Psoas muscle (tissue), 8 donors: ENCODE data around the gene SLAIN1. TPM values are rescaled to one million over a fixed set of nuclear protein-coding genes. Genes with fewer than 3 reads are reported as not detected.

ENCODE experiments used
- ATAC-seq, 4 donors: fragments of 200-7000 bp; cut with Tn5 transposase; one replicate each; pipeline ENCODE4 v1.9.1; 2020; ENCODE audit warnings: moderate library complexity in 3 of 4, mild to moderate bottlenecking in 2 of 4
- DNase-seq, 2 donors: peaks; one replicate each; pipeline ENCODE4 v3.0.0-alpha.2; 2020
- H3K27ac ChIP-seq: fragments of 200-600 bp; one replicate; pipeline ENCODE4 v1.8.0; 2022
- H3K27me3 ChIP-seq, 3 donors: fragments of 200-600 bp in 1 of 3; one replicate each; pipeline versions ENCODE4 v1.6.1 to v1.8.0; 2013 to 2022; ENCODE audit warnings: low read length in 2 of 3, mild to moderate bottlenecking in 2 of 3, moderate library complexity in 1 of 3; ENCODE audit not compliant: insufficient read depth in 3 of 3
- H3K36me3 ChIP-seq, 2 donors: fragments of 200-600 bp in 1 of 2; one replicate each; pipeline versions ENCODE4 v1.6.1 to v1.8.0; 2013 to 2022; ENCODE audit warnings: low read depth in 1 of 2, mild to moderate bottlenecking in 1 of 2, moderate library complexity in 1 of 2; ENCODE audit not compliant: insufficient read depth in 1 of 2
- H3K4me1 ChIP-seq: fragments of 200-600 bp; one replicate; pipeline ENCODE4 v1.8.0; 2022
- H3K4me3 ChIP-seq: fragments of 200-600 bp; one replicate; pipeline ENCODE4 v1.8.0; 2022; ENCODE audit warnings: mild to moderate bottlenecking
- H3K9me3 ChIP-seq: fragments of 200-600 bp; one replicate; pipeline ENCODE4 v1.8.0; 2022
- WGBS, 3 donors: extraction: QIAGEN DNeasy Blood & Tissue Kit; methylation state at CpG; one replicate each; pipeline versions ENCODE4 v1.1.6 to v1.1.7; 2013; 5-methylcytosine and 5-hydroxymethylcytosine counted together
- intact Hi-C, 2 donors: fragments of 100-400 bp; cut with DNase I; formaldehyde crosslinking; loops; one replicate each; pipeline versions ENCODE4 v1.11.0 to v1.14.2; 2022
- polyA plus RNA-seq, 3 donors: library from polyadenylated mRNA; stranded (reverse); fragments of 200-250 nt; gene quantifications; one replicate each; pipeline ENCODE4 v1.2.3, GENCODE V29; 2013
- total RNA-seq, 4 donors: library from RNA; stranded (reverse); fragmentation: NEBNext Ultra II Directional in 2 of 4; extraction: Animal tissue kit (Norgen Biotek cat#: 25700) in 2 of 4; gene quantifications; one replicate each; pipeline versions ENCODE4 v1.2.1 to v1.2.4, GENCODE V29; 2021 to 2023
- TF ChIP-seq, protein P1 (sequence below): fragments of 200-600 bp; IDR thresholded peaks from one replicate; pipeline ENCODE4 v1.8.0; 2022; ENCODE audit warnings: antibody characterized with exemption
- donor health status: healthy with polysubstance abuse.
- donor health status: DM: no; HTN: no; CAD: no; lungs with moderate emphysema.
- donor health status: Bipolar disorder and iron deficiency.
- donor health status: healthy.
- donor health status: DM: yes; HTN: yes; CAD: no.
- donor health status: DM: no; HTN: no; CAD: no.
- donor health status: DM: no; HTN: no; CAD: no.
- donor health status: DM: yes; HTN: yes; CAD: no.

Gene SLAIN1
- total and polyA plus RNA-seq, 7 donors: 0.69 to 6.6 (median 3.1) TPM

DNA sequence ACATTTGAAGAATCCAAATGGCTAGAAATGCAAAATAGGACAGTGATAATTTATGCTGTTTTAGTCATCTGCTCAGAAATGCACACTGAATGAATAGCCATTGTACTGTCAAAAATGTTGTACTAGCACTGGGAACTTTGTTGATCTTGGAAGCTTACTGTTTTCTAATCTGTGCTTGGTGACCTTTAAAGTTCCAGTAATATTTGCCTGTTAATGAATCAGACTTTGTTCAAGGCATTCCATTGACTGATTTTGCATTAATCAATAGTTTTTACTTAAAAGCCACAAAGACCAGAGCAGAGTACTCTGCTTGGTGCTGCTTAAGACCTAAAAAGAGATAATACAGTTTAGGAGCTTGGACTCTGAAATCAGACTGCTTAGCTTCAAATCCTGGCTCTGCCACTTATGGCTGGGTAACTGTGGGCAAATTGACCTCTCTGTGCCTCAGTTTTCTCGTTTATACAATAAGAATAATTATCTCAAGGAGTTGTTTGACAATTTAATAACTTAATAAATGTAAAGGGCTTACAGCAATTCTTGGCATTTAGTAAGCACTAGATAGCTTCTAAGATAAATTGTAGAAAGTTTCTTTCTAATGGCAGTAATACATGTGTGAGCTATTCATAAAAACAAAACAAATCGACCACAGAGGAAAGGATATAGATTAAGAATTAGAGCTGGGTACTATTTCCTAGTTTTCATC lies 4.6 kb upstream of the SLAIN1 start:
- Histone ChIP-seq H3K9me3 (no peaks in the 10 kb centered on the region), H3K4me3 (no peak overlapping the region), H3K4me1 (no peaks in the 10 kb centered on the region), H3K27me3 (no peaks in the 10 kb centered on the region), H3K36me3 (no peaks in the 10 kb centered on the region), H3K27ac (no peak overlapping the region)
- 52 to 81% (median 56%) methylated on average over 2 of the region's 2 CpGs for WGBS, 3 donors
- ATAC-seq (no peak), DNase-seq (no peak)
- intact Hi-C loops: loop anchor here in 1 of 2 donors (10.0 kb wide), 1 partner anchor 368 kb away; the partner anchor contains the start of gene MYCBP2
- TF ChIP-seq, protein P1, sequence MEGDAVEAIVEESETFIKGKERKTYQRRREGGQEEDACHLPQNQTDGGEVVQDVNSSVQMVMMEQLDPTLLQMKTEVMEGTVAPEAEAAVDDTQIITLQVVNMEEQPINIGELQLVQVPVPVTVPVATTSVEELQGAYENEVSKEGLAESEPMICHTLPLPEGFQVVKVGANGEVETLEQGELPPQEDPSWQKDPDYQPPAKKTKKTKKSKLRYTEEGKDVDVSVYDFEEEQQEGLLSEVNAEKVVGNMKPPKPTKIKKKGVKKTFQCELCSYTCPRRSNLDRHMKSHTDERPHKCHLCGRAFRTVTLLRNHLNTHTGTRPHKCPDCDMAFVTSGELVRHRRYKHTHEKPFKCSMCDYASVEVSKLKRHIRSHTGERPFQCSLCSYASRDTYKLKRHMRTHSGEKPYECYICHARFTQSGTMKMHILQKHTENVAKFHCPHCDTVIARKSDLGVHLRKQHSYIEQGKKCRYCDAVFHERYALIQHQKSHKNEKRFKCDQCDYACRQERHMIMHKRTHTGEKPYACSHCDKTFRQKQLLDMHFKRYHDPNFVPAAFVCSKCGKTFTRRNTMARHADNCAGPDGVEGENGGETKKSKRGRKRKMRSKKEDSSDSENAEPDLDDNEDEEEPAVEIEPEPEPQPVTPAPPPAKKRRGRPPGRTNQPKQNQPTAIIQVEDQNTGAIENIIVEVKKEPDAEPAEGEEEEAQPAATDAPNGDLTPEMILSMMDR: no peak

DNA sequence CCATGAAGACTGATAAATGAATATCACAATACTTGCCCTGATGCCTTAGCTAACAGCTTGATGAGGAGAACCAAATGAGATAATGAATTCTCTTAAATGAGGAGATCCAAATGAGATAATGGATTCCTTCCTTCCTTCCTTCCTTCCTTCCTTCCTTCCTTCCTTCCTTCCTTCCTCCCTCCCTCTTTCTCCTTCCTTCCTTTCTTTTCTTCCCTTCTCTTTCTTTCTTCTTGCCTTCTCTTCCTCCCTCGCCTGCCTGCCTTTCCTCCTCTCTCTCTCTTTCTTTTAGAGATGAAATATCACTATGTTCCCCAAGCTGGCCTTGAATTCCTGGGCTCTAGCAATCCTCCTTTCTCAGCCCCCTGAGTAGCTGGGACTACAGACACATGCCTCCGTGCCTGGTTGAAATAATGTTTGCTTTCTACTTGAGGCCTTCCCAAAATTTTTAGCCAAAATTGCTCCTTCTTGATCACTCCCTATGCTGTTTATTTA lies 4.0 kb upstream of the SLAIN1 start:
- 69 to 77% (median 76%) methylated on average over 2 of the region's 2 CpGs for WGBS, 3 donors
- Histone ChIP-seq H3K4me1 (no peaks in the 10 kb centered on the region), H3K4me3 (no peak overlapping the region), H3K9me3 (no peaks in the 10 kb centered on the region), H3K36me3 (no peaks in the 10 kb centered on the region), H3K27me3 (no peaks in the 10 kb centered on the region), H3K27ac (no peak overlapping the region)
- DNase-seq (no peak), ATAC-seq (no peak)
- TF ChIP-seq, protein P1: no peak
- intact Hi-C loops: loop anchor here in 1 of 2 donors (10.0 kb wide), 1 partner anchor 369 kb away; the partner anchor contains the start of gene MYCBP2

DNA sequence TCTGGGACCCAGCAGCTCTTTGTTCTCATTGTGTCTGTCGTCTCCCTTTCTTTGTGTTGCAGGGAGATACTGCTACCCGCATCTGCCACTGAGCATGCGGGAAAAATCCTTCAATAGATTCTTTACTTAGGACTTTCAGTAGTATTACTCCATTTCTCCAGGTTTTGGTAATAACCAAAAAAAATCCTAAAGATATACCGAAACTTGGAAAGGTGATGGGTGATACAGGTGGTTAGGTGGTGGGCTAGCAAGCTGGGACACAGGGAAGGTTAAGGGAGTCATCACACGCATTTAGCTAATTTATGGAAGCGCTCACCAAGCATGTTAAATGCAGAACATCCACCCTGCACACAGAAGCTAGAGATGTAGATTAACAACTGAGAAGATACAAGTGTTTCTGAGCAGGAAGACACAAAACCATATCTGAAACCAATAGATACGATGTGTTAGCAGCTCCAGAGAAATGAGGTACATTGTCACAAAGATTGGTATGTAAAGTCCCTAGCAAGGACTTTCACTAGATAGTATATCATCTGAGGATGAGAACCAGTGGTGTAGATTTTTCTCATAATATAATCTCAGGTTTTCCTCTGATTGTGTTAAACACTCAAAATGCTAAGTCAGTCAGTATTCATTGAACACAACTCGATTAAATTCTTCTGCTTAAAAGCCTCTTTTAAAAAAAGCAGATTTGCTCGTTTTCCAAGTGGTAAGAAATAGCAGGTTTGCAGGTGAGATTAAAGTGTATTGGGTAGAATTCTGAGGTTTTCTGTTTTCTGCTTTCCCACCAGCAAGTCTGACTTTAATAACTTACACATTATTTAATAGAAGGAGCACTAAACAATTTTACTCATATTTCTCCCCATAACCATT lies 1.2 kb upstream of the SLAIN1 start:
- no peak overlapping the region for H3K27ac ChIP-seq
- intact Hi-C loops: loop anchor here in 1 of 2 donors (10.0 kb wide), 1 partner anchor 371 kb away; the partner anchor contains the start of gene MYCBP2
- WGBS, 3 donors: 17 to 27% (median 17%) methylated on average over 9 of the region's 9 CpGs
- ATAC-seq (peak in 1 of 4 donors; percentile 16), DNase-seq (no peak)
- H3K9me3 ChIP-seq: no peaks in the 10 kb centered on the region
- H3K4me3 ChIP-seq: peak overlapping the region; percentile 82
- TF ChIP-seq, protein P1: no peak
- H3K27me3 ChIP-seq: no peaks in the 10 kb centered on the region
- no peaks in the 10 kb centered on the region for H3K36me3 ChIP-seq
- H3K4me1 ChIP-seq: peaks cover 6% of the 10 kb centered on the region

DNA sequence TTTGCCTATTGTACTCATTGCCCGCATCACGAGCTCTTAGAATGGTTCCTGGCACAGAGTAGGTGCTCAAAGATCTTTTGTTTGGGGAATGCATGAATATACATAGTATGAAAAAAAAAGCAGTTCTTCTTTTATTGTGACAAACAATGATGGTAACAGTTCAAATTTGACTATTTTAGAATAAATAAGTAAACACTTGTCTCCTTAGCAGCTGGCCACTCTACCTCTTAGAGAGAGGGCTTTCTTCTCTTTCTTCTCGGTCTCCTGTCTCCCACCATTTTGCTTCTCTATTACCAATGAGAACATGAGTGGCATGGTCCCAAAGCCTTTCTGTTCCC lies 639 bp upstream of the SLAIN1 start:
- TF ChIP-seq, protein P1: no peak
- peak overlapping the region; percentile 82 for H3K4me3 ChIP-seq
- intact Hi-C loops: loop anchor here in 1 of 2 donors (10.0 kb wide), 1 partner anchor 372 kb away; the partner anchor contains the start of gene MYCBP2
- no peaks in the 10 kb centered on the region for H3K9me3 ChIP-seq
- WGBS, 3 donors: 26 to 34% (median 34%) methylated on average over 3 of the region's 3 CpGs
- peaks cover 6% of the 10 kb centered on the region for H3K4me1 ChIP-seq
- no peaks in the 10 kb centered on the region for H3K27me3 ChIP-seq
- H3K36me3 ChIP-seq: no peaks in the 10 kb centered on the region
- no peak overlapping the region for H3K27ac ChIP-seq
- ATAC-seq (peak in 3 of 4 donors; percentile 11 to 51 (median 23)), DNase-seq (no peak)
